ENCODE measurements around the gene PARM1. TPM values are rescaled to one million over a fixed set of nuclear protein-coding genes. Genes with fewer than 3 reads are reported as not detected.
A peak's percentile ranks its signal among the peaks of the same experiment; 100 is the strongest.

PARM1 gene
- total and polyA plus RNA-seq, 2 donors (not counting 1 experiment from before 2014, with no cell fraction given), result 7.8 to 10.4 TPM

- ATAC-seq (ENCODE audit: low read depth) (no peak), DNase-seq (no peak)
- intact Hi-C loops (cut with micrococcal nuclease), result no loop called here
- POLR2A ChIA-PET, result no interaction called here
- no peak overlapping the region for H3K27ac Mint-ChIP-seq
- H3K27ac ChIP-seq (ENCODE audit: low read length in 2 of 2), result no peak overlapping the region
- H3K4me1 Mint-ChIP-seq, result peaks cover 19% of the 10 kb centered on the region
- H2AFZ ChIP-seq (ENCODE audit: insufficient read depth, low read depth, low read length, poor library complexity, severe bottlenecking), result no peak overlapping the region
- TF ChIP-seq EZH2 (IDR thresholded peaks at IDR 0.05; ENCODE audit: borderline replicate concordance, insufficient read depth, low read depth, low read length, poor library complexity, severe bottlenecking) (no peak), CTCF (IDR thresholded peaks at IDR 0.05) (no peak)
- no peak overlapping the region for H3K4me2 ChIP-seq (replicated peaks; ENCODE audit: low read depth, low read length, poor library complexity, severe bottlenecking)
- no peak overlapping the region for H3K4me3 ChIP-seq (ENCODE audit: control extremely low read depth in 1 of 5, extremely low read depth in 1 of 5, insufficient read depth in 1 of 5, low read depth in 2 of 5, low read length in 4 of 5)
- CTCF ChIA-PET, result no interaction called here
- no peak overlapping the region for H3K4me3 Mint-ChIP-seq
- H3K27me3 ChIP-seq (replicated peaks in 1 of 4; ENCODE audit: control extremely low read depth in 1 of 4, control insufficient read depth in 3 of 4, insufficient read depth in 4 of 4, low read length in 3 of 4), result no peaks in the 10 kb centered on the region
- no peak overlapping the region for H3K9ac ChIP-seq (ENCODE audit: low read length)
- H3K9me3 Mint-ChIP-seq (ENCODE audit: insufficient read depth), result no peaks in the 10 kb centered on the region
- H3K79me2 ChIP-seq (ENCODE audit: control insufficient read depth, insufficient read depth, low read length), result no peaks in the 10 kb centered on the region
- H3K36me3 ChIP-seq (replicated peaks in 1 of 2; ENCODE audit: control extremely low read depth in 1 of 2, control insufficient read depth in 1 of 2, extremely low read depth in 1 of 2, insufficient read depth in 2 of 2, low read length in 1 of 2), result no peaks in the 10 kb centered on the region
- peaks cover 13 to 18% of the 10 kb centered on the region in 2 donors for H3K4me1 ChIP-seq (ENCODE audit: control insufficient read depth in 2 of 2, insufficient read depth in 2 of 2, low read length in 2 of 2)
- H3K9me3 ChIP-seq (ENCODE audit: control extremely low read depth in 1 of 3, control insufficient read depth in 2 of 3, insufficient read depth in 1 of 3, low read length in 2 of 3), result no peaks in the 10 kb centered on the region
- no peaks in the 10 kb centered on the region for H3K27me3 Mint-ChIP-seq
- no peaks in the 10 kb centered on the region for H4K20me1 ChIP-seq (ENCODE audit: control insufficient read depth, insufficient read depth, low read length, poor library complexity, severe bottlenecking)
These were observed 133.0 kb downstream of the PARM1 start for GRCh38 chr4:75065909-75066308.

- Mint-ChIP-seq H3K27ac (peak overlapping the region; percentile 15), H3K4me3 (peak overlapping the region; percentile 77), H3K4me1 (peaks cover 19% of the 10 kb centered on the region), H3K27me3 (no peaks in the 10 kb centered on the region), H3K9me3 (ENCODE audit: insufficient read depth) (peaks cover 3% of the 10 kb centered on the region)
- Histone ChIP-seq H3K4me1 (ENCODE audit: control insufficient read depth in 2 of 2, insufficient read depth in 2 of 2, low read length in 2 of 2) (peaks cover 13 to 18% of the 10 kb centered on the region in 2 donors), H3K4me3 (ENCODE audit: control extremely low read depth in 1 of 5, extremely low read depth in 1 of 5, insufficient read depth in 1 of 5, low read depth in 2 of 5, low read length in 4 of 5) (peak overlapping the region in 4 of 5 experiments; percentile 9 to 54 (median 15)), H3K79me2 (ENCODE audit: control insufficient read depth, insufficient read depth, low read length) (no peaks in the 10 kb centered on the region), H3K9me3 (ENCODE audit: control extremely low read depth in 1 of 3, control insufficient read depth in 2 of 3, insufficient read depth in 1 of 3, low read length in 2 of 3) (no peaks in the 10 kb centered on the region), H2AFZ (ENCODE audit: insufficient read depth, low read depth, low read length, poor library complexity, severe bottlenecking) (peak overlapping the region; percentile 51), H3K9ac (ENCODE audit: low read length) (peak overlapping the region; percentile 54), H4K20me1 (ENCODE audit: control insufficient read depth, insufficient read depth, low read length, poor library complexity, severe bottlenecking) (no peaks in the 10 kb centered on the region), H3K4me2 (replicated peaks; ENCODE audit: low read depth, low read length, poor library complexity, severe bottlenecking) (peak overlapping the region; percentile 67), H3K27me3 (replicated peaks in 1 of 4; ENCODE audit: control extremely low read depth in 1 of 4, control insufficient read depth in 3 of 4, insufficient read depth in 4 of 4, low read length in 3 of 4) (no peaks in the 10 kb centered on the region), H3K36me3 (replicated peaks in 1 of 2; ENCODE audit: control extremely low read depth in 1 of 2, control insufficient read depth in 1 of 2, extremely low read depth in 1 of 2, insufficient read depth in 2 of 2, low read length in 1 of 2) (no peaks in the 10 kb centered on the region), H3K27ac (ENCODE audit: low read length in 2 of 2) (peak overlapping the region; percentile 32 to 55)
- ChIA-PET CTCF (no interaction called here), POLR2A (no interaction called here)
- intact Hi-C loops (cut with micrococcal nuclease), result no loop called here
- ATAC-seq (ENCODE audit: low read depth) (peak; percentile 53), DNase-seq (peak; percentile 27)
- WGBS (ENCODE audit: insufficient coverage), result 42% methylated on average over 4 of the region's 7 CpGs
- TF ChIP-seq CTCF (IDR thresholded peaks at IDR 0.05) (no peak), EZH2 (IDR thresholded peaks at IDR 0.05; ENCODE audit: borderline replicate concordance, insufficient read depth, low read depth, low read length, poor library complexity, severe bottlenecking) (no peak)
These were observed 136.7 kb downstream of the PARM1 start for GRCh38 chr4:75069493-75070074.
